Mesodermal cell (in vitro differentiated cells): ENCODE results near the gene TYW1.
"Not testable (repeated sequence)": the region's sequence is repeated elsewhere in the genome, so short reads cannot be mapped to it uniquely, and the experiment has no call there.

Experiments
- H3K27ac ChIP-seq: 2 replicates; pipeline ENCODE4 v1.7.0; 2013; ENCODE audit warnings: mild to moderate bottlenecking, low read depth, low read length, moderate library complexity; ENCODE audit not compliant: severe bottlenecking
- H3K36me3 ChIP-seq: 2 replicates; pipeline ENCODE4 v1.7.1; 2013; ENCODE audit warnings: mild to moderate bottlenecking, low read length, moderate library complexity; ENCODE audit not compliant: control insufficient read depth, insufficient read depth
- H3K4me1 ChIP-seq: one replicate; pipeline ENCODE4 v1.7.1; 2013; ENCODE audit warnings: mild to moderate bottlenecking, low read length; ENCODE audit not compliant: insufficient read depth, control insufficient read depth, poor library complexity, severe bottlenecking
- H3K4me3 ChIP-seq: 2 replicates; pipeline ENCODE4 v1.7.0; 2013; ENCODE audit warnings: low read length, control low read depth, mild to moderate bottlenecking; ENCODE audit not compliant: insufficient read depth, poor library complexity, severe bottlenecking; ENCODE audit errors: extremely low read depth
- H3K9me3 ChIP-seq: 2 replicates; pipeline ENCODE4 v1.7.1; 2013; ENCODE audit warnings: mild to moderate bottlenecking, low read length, moderate library complexity; ENCODE audit not compliant: control insufficient read depth
- WGBS, 2 experiments: methylation state at CpG; one replicate each; pipeline ENCODE4 v1.1.5; 2013; ENCODE audit warnings: missing lambda C conversion rate in 2 of 2; ENCODE audit not compliant: insufficient coverage in 2 of 2; 5-methylcytosine and 5-hydroxymethylcytosine counted together

The TYW1 gene

DNA sequence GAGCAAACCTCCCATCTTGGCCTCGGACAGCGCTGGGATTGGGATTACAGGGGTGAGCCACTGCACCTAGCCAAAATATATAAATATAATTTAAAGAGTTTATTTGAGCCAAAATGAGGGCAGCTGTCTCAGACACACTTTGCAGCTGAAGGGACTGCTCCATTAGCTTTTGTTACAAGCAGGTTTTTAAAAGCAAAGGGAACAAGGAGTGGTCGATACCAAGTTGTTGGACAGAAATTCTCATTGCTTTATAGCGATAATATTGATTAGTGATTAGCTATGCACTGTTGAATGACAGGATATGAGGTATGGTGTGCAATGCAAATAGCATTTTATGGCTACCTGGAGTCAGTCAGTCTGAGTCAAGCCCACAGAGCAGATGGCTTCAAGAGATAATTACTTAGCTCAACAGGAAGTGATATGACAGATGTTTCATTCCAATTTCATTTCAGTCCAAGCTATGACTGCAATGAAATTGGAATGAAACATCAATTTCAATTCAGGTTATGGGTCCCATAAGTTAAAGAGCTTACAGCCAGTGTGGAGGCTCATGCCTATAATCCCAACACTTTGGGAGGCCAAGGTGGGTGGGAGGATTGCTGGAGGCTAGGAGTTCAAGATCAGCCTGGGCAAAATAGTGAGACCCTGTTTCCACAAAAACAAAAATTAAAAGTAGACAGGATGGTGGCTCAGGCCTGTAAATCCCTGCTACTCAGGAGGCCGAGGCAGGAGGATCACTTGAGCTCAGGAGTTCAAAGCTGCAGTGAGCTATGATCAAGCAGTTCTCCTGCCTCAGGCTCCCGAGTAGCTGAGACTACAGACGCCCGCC lies 23.1 kb downstream of the TYW1 start:
- H3K4me3 ChIP-seq, result no peak overlapping the region
- no peaks in the 10 kb centered on the region for H3K9me3 ChIP-seq
- 79 to 85% methylated on average over 8 of the region's 8 CpGs for WGBS, 2 experiments
- no peaks in the 10 kb centered on the region for H3K4me1 ChIP-seq
- H3K27ac ChIP-seq, result no peak overlapping the region
- peaks cover 66% of the 10 kb centered on the region for H3K36me3 ChIP-seq

DNA sequence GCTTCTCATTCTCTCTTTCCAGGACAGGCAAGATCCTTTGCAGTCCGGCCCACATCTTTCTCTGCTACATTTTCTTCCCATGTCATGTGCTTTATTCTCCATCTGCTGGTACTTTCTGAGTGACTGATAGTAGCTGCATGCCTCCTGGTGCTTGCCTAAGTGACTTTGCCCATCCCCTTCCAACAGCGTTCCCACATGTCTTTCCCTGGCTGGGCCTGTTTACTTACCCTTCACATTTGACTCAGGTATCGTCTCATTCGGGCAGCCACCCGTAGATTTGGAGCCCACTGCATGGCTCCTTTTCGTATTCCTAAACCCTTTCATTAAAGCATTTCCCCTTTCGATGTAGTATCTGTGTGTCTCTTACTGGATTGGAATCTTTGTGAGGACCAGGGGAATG lies 24.6 kb downstream of the TYW1 start:
- Histone ChIP-seq H3K27ac (no peak overlapping the region), H3K4me3 (no peak overlapping the region), H3K9me3 (no peaks in the 10 kb centered on the region), H3K36me3 (peaks cover 56% of the 10 kb centered on the region), H3K4me1 (no peaks in the 10 kb centered on the region)
- whole genome bisulfite sequencing, 2 experiments, result 93% methylated on average over 5 of the region's 7 CpGs

- peaks cover 55% of the 10 kb centered on the region for H3K36me3 ChIP-seq
- H3K4me1 ChIP-seq, result no peaks in the 10 kb centered on the region
- 100% methylated on average over 2 of the region's 3 CpGs for WGBS, 2 experiments
- H3K27ac ChIP-seq, result no peak overlapping the region
- no peak overlapping the region for H3K4me3 ChIP-seq
- no peaks in the 10 kb centered on the region for H3K9me3 ChIP-seq
These were observed 25.9 kb downstream of the TYW1 start for GRCh38 chr7:67022511-67022910.

- not testable (repeated sequence) for H3K4me3 ChIP-seq, H3K9me3 ChIP-seq, H3K4me1 ChIP-seq
- peaks cover 51% of the 10 kb centered on the region for H3K36me3 ChIP-seq
- H3K27ac ChIP-seq, result peak overlapping the region; percentile 67
- WGBS, 2 experiments, result no CpG with 5 or more reads among the region's 1 CpG
These were observed 28.8 kb downstream of the TYW1 start for GRCh38 chr7:67025459-67025858.

- H3K36me3 ChIP-seq, result peaks cover 44% of the 10 kb centered on the region
- H3K9me3 ChIP-seq, H3K4me3 ChIP-seq, H3K4me1 ChIP-seq, H3K27ac ChIP-seq: not testable (repeated sequence)
- WGBS, 2 experiments, result no CpG with 5 or more reads among the region's 2 CpGs
These were observed 35.1 kb downstream of the TYW1 start for GRCh38 chr7:67031685-67032084.

DNA sequence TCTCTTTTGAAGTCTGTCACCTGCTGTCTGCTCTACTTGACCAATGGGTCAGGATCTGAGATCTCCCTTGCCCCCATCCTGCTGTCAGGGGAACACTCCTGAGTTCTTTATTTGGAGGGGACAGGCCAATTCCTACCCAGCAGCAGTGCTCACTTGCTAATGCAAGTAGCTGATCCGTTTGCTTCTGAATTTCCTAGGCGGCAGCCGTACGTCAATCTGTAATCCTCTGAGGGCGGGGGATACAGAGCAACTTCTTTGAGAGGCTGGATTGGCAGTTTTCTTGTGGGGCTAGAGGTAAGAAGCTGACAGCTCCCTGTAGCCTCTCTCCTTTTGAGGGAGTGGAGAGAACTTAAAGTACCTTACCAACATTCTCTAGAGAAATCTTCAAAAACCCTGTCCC lies 36.6 kb downstream of the TYW1 start:
- 97% methylated on average over 3 of the region's 5 CpGs; no CpG with 5 or more reads in 1 of the 2 experiments for WGBS, 2 experiments
- Histone ChIP-seq H3K27ac (no peak overlapping the region), H3K4me1 (no peaks in the 10 kb centered on the region), H3K36me3 (peaks cover 35% of the 10 kb centered on the region), H3K9me3 (peaks cover 9% of the 10 kb centered on the region), H3K4me3 (no peak overlapping the region)

DNA sequence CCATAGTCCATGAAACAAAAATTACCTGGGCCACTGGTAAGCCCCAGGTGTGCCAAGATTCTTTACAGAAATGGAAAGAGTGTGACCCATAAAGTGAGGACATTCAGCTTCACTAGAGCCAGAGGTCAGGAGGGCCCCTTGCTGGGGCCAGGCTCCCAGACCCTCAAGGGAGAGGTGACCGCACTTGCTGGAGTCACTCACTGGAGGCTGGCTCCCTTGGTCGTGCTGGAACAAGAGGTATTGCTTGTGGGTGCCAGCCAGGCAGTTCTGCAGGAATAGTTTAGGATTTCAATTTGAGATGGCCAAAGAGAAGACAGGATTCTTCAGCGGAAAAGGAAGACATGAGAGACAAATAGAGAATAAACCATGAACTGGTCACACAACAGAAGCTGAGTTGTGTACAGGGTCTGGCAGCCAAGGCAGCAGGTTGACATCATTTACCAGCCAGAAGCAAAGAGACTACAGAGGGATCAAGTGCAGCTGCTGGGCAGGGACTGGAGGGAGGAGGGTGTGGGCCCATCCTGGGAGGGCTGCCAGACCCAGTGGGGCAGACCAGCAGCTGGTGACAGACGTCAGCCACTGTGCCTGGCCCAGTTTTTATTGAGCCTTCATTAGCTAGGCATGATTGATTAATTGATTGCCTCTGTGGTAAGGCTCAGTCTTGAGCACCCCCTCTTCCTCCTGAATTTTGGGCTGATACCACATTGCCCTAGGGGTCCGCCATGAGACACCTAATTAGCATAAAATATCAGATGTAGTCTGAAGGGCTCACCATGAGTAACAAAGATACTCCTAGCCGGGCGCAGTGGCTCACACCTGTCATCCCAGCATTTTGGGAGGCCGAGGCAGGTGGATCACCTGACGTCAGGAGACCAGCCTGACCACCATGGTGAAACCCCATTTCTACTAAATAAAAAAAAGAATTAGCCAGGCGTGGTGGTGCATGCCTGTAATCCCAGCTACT lies 40.1 kb downstream of the TYW1 start:
- not testable (repeated sequence) for H3K27ac ChIP-seq, H3K9me3 ChIP-seq, H3K4me1 ChIP-seq, H3K4me3 ChIP-seq
- WGBS, 2 experiments, result 86 to 92% methylated on average over 4 to 5 of the region's 10 CpGs
- peaks cover 18% of the 10 kb centered on the region for H3K36me3 ChIP-seq

GRCh38 chr7:67040832-67041231 lies 44.2 kb downstream of the TYW1 start:
- not testable (repeated sequence) for H3K27ac ChIP-seq, H3K4me1 ChIP-seq, H3K4me3 ChIP-seq, H3K9me3 ChIP-seq
- peaks cover 13% of the 10 kb centered on the region for H3K36me3 ChIP-seq
- whole genome bisulfite sequencing, 2 experiments, result 14% methylated on average over 1 of the region's 2 CpGs; no CpG with 5 or more reads in 1 of the 2 experiments

DNA sequence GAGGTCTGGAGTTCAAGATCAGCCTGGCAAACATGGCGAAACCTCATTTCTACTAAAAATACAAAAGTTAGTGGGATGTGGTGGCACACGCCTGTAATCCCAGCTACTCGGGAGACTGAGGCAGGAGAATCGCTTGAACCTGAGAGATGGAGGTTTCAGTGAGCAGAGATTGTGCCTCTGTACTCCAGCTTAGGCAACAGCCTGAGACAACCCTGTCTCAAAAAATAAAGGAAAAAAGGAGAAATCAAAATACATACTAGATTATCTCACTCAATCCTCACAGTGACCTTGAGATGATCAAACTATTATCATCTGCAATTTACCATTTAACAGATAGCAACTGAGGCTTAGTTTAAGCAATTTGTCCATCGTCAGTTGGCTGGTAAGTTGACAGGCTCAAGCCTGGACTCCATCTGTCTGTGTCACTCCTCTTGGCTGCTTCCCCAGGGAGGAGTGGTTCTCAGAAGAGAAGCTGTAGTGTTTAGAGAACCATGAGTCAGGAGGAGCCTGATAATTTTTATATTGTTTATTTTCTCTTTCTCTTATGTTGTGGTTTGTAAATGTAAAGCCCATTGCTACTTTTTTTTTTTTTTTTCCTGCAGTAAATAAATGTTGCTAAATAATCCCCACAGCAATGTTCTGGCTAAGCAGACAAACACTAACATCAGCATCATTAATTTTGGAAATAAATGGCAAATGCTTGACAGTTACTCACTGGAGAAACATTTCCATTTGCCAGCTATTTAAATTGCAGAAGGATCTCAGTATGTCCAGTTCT lies 46.3 kb downstream of the TYW1 start:
- not testable (repeated sequence) for H3K4me1 ChIP-seq, H3K4me3 ChIP-seq, H3K27ac ChIP-seq, H3K9me3 ChIP-seq
- WGBS, 2 experiments, result 40 to 80% methylated on average over 1 of the region's 5 CpGs
- H3K36me3 ChIP-seq, result peaks cover 13% of the 10 kb centered on the region

- H3K4me3 ChIP-seq, H3K4me1 ChIP-seq, H3K27ac ChIP-seq, H3K9me3 ChIP-seq: not testable (repeated sequence)
- peaks cover 13% of the 10 kb centered on the region for H3K36me3 ChIP-seq
- 80 to 100% methylated on average over 1 to 2 of the region's 4 CpGs for WGBS, 2 experiments
These were observed 46.9 kb downstream of the TYW1 start for GRCh38 chr7:67043559-67043930.
